ENCODE results near the gene ADO.

ADO gene

DNA sequence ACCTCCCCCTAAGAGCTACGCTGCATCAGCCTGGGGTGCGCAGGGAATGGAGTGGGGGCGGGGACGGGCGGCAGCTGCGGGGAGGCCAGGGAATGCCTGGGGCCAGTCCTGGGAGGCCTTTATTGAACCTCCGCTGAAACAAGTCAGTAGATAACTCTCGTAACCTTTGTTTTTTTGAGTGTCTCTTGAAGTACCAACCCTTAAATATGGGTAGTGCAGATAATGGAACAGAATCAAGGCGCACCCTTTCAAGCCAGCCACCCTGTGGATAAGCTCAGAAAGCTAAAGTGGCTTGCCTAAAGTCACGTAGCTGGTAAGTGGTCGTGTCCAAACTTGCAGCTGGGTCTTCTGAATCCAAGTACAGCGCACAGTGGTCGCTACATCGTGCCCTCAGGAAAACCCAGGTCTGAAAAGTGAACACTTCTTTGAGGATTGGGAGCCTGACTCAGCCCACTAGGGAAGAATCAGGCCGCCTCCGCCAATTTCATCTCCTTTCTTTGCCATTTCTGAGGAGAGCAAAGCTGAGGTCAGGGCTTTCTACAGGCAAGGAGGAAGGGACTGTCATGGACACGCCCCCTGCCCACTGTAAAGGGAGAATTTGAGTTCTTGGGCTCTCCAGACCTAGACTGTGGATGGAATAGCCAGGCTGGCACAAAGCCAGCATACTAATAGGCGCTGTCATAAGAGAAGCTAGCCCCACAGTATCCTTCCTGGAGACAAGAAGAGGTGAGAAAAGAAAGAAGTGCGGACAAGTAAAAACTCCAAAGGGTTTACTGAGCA lies 14.8 kb downstream of the ADO start:
- DNase-seq = no peak

DNA sequence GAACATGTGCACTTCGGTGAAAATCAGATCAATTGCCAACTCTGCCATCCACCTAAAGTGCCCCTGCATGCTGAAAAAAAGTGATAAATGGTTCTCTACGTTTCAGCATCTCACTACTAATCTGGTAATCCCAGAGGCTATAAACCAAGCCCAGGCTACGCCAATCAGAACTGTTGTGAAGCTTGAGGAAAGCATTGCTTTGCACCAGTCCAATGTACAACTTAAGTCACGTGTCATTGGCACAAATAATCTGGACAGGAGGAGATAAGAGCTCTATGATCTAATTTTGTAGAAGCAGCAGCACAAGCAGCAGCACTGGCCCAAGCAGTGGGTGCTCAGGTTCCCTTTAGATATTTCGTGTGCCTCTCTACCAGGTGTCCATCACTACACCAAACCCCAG lies 16.1 kb downstream of the ADO start:
- no peak for DNase-seq

DNA sequence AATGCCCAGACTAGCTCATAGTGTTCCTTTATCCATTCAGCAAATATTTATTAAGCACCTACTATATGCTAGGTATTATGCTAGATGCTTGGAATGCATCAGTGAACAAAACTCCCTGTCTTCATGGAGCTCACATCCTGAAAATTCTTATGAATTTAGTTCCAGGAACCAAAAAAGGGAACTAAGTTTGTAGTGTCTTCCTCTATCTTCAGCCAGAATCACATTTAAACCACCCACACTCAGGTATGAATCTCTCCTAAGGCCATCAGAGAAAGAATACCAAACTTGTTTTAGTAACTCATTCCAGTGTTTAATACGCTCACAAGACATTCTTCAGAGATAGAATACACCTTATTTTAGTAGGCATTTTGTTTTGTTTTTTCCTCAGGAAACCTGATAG lies 21.8 kb downstream of the ADO start:
- DNase-seq = no peak

DNA sequence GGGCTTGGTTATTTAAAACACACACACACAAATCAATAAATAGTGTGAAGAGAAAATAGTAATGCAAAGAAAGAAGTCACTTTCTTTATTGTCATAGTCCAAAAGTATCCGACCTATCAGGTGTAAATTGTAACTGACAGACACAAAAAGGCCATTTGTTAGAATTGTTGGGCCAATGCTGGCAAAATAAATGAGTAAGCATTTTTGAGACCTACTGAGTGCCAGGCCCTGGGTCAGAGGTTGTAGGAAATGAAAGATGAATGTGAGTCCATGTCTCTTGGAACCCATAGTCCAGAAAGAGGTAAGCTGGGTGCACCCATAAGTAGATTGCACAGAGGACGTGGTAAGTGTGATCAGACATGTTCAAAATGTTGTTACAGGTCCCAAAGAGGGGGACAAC lies 25.1 kb downstream of the ADO start:
- DNase-seq = no peak

DNA sequence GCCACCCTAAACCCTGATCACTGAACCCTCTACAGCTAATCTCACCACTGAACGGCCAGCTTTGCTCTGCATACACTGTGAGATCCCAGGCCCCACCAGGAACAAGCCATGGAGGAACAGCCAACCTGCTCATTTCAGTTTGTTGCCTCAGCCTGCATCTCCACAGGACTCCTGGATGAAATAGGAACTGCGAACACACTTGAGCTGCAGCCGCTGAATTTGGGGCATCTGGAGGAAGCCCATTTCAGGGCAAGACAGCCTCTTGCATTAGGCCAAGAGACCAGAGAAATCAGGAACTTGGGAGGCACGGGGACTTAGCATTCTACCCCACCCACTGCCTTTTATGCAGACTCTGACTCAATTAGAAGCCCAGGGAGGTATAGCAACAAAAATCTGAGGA lies 26.2 kb downstream of the ADO start:
- no peak for DNase-seq

DNA sequence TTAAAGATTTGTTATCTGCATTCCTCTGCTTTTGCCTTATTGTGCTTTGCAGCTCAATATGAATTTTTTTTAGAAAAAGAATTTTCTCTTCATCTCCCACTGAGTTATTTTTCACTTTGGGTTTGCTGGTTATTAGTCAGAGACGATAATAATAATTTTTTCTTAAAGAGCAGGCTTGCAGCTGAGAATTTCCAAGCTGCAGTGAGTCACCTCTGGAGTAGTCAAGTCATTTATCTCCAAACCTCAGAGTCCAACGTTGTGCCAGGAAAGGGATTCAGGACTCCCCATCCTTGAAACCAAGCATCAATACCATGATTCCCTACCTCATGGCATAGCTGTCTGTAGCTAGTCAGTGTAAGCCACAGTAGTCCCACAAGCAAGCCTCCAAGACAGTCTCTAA lies 26.8 kb downstream of the ADO start:
- no peak for DNase-seq

DNA sequence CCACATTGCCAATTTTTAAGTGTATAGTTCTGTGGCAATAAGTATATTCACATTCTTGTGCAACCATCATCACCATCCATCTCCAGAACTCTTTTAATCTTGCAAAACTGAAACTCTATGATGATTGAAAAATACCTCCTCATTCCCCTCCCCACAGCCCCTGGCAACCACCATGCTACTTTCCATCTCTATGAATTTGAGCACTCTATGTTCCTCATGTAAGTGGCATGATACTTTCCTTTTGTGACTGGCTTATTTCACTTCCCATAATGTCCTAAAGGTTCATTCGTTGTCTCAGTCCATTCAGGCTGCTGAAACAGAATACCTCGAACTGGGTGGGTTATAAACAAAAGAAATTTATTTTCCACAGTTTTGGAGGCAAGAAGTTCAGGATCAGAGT lies 35.1 kb downstream of the ADO start:
- no peak for DNase-seq

DNA sequence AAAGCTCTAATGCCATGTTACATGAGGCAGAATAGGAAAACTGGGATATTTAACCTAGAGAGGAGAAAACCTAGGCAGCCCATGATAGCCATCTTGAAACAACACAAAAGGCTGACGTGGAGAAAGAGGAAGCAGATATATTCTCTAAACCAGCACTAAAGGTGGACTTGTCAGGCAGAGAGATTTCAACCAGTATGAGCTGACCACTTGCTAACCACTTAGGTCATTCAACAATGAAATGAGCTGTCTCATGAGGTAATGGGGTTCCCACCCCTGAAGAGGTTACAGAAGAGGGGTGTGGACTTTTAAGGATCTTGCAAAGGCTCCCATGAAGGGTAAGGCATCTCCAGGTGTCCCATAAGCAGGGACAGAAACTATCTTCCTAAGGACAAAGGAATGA lies 38.5 kb downstream of the ADO start:
- no peak for DNase-seq

DNA sequence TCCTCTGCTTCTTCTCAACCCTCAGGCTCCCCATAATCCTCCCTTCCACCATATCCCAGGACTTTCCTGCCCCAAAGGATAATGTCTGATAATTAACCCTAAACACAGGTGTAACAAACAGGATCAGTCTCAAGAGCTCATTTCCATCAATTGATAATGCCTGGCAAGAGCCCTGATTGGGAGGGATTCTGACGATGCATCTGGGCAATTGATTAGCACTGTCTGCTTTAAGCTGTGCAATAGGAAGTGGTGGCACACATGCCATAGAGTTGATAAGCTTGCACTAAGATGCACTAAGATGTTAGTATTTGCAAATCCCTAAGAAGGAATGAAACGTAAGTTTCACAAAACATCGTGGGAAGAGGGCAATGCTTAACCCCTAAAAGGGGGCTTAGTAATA lies 39.1 kb downstream of the ADO start:
- DNase-seq = no peak

DNA sequence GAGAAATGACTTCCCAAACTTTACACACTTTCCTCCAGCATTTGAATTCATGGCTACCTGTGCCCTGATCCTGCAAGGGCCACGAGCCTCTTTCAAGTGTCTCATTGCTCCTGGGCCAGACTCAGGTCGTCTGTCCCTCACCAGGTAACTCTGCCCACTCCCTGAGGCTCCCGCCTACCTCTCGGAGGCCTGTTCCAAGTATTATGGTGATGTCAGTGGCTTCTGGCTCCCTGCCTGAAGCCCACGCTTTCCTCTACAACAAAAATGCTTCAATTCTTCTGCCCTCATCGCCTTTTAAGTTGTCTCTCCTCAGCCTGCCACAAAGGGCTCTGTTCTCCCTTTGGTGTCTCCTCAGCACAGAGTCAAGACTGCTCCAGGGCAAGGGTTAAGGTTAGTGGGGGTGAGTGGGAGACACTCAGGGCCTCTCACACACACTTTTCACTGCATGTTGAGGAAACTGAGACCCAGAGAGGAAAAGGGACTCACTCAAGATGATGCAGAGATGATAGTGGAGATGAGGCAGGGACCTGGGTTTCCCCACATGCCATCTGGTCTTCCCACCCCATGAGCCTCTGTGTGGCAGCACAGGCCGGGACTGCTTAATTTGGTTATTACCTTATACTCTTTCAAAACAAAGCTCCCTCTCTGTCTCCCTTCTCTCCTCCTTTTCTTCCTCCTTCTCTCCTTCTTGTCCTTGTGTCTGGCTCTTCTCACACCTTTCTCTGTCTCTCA lies 39.9 kb downstream of the ADO start:
- peak; percentile 15 for DNase-seq

DNA sequence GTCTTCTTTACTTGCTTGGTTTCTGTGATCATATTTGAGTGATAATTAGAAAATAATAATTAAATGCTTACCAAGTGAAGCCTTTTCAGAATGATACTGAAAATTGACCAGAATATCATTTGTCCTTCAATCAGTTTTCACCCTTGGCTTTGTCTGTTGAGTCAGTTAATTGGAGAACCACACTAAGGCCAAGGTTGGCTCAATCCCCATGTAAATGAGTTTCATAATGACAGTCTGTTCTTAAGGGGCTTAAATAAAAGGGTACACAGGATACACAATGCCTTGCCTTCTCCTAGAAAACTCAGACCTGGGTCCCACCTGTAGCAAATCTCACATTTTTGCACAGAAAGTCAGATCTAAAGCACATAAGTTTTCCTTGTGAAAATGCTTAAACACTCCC lies 42.9 kb downstream of the ADO start:
- no peak for DNase-seq

DNA sequence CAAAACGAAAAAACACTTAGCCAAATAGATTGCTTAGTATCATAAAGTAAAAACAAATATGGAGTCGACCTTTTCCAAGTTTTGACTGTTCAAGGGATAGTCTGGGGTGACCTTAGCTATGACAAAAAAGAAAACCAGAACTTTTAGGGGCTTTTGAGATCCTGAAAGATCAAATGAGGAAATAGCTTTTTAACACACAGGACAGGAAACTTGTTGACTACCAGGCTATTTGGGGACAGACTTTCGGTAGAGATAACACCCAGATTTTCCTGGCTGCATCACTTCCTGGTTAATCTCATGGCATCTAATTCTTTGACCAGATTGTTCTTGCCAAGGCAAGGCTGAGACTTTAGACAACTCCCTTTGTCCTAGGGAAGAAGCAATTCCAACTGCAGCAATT lies 46.1 kb downstream of the ADO start:
- DNase-seq = no peak

DNA sequence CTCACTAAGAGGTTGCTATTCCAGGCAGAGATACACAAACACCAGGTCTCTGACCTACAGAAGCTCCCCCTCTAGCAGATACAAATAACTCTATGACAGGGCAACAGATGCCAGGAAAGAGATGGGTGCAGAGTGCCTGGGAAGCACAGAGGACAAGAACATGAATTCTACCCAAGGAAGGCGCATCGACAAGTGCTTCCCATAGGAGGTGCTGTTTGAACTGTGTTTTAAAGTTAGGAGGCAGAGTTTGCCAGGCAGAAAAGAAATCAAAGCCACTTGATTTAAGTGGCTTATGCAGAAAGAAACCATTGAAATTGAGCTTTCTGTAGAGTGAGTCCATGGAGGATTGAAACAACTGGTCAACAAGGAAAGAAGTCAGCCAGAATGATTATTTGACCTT lies 46.9 kb downstream of the ADO start:
- peak; percentile 12 for DNase-seq

DNA sequence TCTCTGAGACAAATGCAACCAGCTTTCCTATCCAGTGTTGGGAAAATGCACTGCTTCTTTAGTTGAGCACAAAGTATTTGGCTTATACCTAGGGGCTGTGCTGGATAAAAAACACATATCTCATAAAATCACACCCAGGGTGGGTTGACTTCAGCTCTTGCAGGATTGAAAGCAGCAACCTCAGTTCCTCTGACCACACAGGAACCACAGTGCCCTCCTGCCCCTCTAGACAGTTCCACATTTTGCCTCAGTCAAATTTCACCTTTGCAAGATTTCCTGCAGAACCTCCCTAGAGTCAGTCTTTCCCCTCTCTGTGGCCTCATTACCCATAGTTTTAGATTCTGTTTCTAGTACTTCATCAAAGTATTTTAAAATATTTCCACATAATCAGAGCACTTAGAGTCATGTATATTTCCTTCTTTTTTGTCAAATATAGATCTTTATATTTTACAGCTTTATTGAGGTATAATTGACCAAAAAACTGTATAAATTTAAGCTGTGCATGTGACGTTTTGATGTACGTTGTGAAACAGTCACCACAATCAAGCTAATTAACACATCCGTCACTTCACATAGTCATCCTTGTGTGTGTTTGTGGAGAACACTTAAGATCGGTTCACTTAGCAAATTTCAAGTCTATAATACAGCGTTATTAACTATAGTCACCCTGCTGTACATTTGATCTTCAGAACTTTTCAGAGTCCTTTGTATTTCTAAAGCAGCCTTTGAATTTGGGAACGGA lies 48.6 kb downstream of the ADO start:
- peak; percentile 35 for DNase-seq

DNA sequence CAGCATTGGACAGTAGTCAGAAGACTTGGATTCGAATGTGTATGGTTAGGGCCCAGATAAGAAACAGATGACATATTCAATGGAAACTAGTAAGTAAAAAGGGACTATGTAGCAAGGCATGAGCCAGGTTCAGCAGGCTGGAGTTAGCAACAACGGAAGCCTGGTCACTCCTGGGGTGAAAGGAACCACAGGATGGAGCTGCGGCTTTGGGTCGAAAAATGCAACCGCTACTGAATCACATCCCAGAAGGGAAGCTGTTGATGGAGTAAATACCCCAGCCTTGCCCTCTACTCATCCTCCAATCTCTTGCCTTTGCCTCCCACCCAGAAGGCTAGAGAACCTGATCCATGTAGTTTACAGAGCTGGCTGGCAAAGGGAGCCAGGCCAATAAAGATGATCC lies 49.2 kb downstream of the ADO start:
- DNase-seq = peak; percentile 44

DNA sequence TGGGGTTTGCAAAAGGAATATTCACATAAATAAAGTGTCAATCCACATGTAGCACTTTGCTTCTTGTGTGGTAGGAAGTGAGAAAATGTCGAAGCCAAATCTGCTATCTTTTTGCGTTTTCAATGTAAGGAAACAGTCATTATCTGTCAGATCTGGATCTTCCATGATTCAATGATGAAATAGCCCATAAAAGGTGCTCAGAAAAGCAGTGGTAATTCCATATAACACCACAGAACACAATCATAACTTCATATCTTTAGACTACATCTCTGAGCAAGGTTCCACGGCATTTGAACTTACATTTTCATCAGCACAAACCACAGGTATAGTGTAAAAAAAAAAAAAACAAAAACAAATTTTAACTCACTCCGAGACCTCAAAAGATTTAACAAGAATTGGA lies 51.5 kb downstream of the ADO start:
- no peak for DNase-seq

Data from stimulated activated CD4-positive, alpha-beta T cell treated with anti-CD3 and anti-CD28 coated beads, Interleukin-4, amount 100 ng/mL, for 24 hours (primary cell).